OCI-LY7 (cell line): Measurements from ENCODE around the gene DCAF4L1. TPM values are rescaled to one million over a fixed set of nuclear protein-coding genes. Genes with fewer than 3 reads are reported as not detected.

ENCODE experiments used
- BruUV-seq: library from RNA; stranded (reverse); fragments of 400-500 nt; replicated peaks from 2 replicates; lab custom pipeline; 2021; lab: Mats Ljungman, UMichigan
- CTCF ChIA-PET: fragments of 300-600 bp; sonication (Branson Sonifier 250); formaldehyde crosslinking; loops from one replicate; lab custom pipeline; 2022; ENCODE audit warnings: antibody characterized with exemption; ENCODE audit not compliant: unreplicated experiment; lab: Charles Lee
- POLR2A ChIA-PET: fragments of 300-600 bp; sonication (Branson Sonifier 250); formaldehyde crosslinking; loops from one replicate; lab custom pipeline; 2022; ENCODE audit warnings: antibody characterized with exemption; lab: Charles Lee
- DNase-seq: peaks from one replicate; pipeline ENCODE4 v3.0.0-alpha.2; 2015; ENCODE audit warnings: low spot score
- H2AFZ ChIP-seq: fragments of 200-600 bp; sonication (generic), shearing (Covaris generic); 2 replicates; pipeline ENCODE4 v1.6.1; 2014; ENCODE audit warnings: mild to moderate bottlenecking, antibody characterized with exemption, low read length, moderate library complexity
- H3K27ac ChIP-seq: fragments of 200-600 bp; sonication (generic); 2 replicates; pipeline ENCODE4 v1.5.1; 2014; ENCODE audit warnings: mixed run types, low read depth, mild to moderate bottlenecking, moderate library complexity, low read length, inconsistent platforms; ENCODE audit not compliant: poor library complexity, severe bottlenecking
- H3K36me3 ChIP-seq: fragments of 200-600 bp; sonication (generic); 2 replicates; pipeline ENCODE4 v1.6.1; 2014; ENCODE audit warnings: mild to moderate bottlenecking, antibody characterized with exemption, low read length, moderate library complexity, mixed read lengths; ENCODE audit not compliant: insufficient read depth
- H3K4me1 ChIP-seq: fragments of 200-600 bp; sonication (generic); 2 replicates; pipeline ENCODE4 v1.5.1; 2014; ENCODE audit warnings: mild to moderate bottlenecking, low read length; ENCODE audit not compliant: insufficient read depth, poor library complexity, severe bottlenecking
- H3K4me2 ChIP-seq: fragments of 200-600 bp; sonication (generic); 2 replicates; pipeline ENCODE4 v1.6.1; 2014; ENCODE audit warnings: mild to moderate bottlenecking, low read length
- H3K4me3 ChIP-seq: fragments of 200-600 bp; sonication (generic); 2 replicates; pipeline ENCODE4 v1.5.1; 2014; ENCODE audit warnings: mild to moderate bottlenecking, low read depth, low read length; ENCODE audit not compliant: poor library complexity, severe bottlenecking
- H3K79me2 ChIP-seq: fragments of 200-600 bp; sonication (generic); 2 replicates; pipeline ENCODE4 v1.6.1; 2016; ENCODE audit warnings: low read depth, mild to moderate bottlenecking, low read length, moderate library complexity, mixed read lengths; ENCODE audit not compliant: insufficient read depth
- H3K9me2 ChIP-seq: fragments of 200-600 bp; sonication (generic); 2 replicates; pipeline ENCODE4 v1.6.1; 2016; ENCODE audit warnings: mild to moderate bottlenecking, low read length, mixed read lengths; ENCODE audit not compliant: insufficient read depth
- H3K9me3 ChIP-seq: fragments of 200-600 bp; sonication (generic); 2 replicates; pipeline ENCODE4 v1.6.1; 2014; ENCODE audit warnings: mild to moderate bottlenecking, mixed run types, low read length, mixed read lengths
- H4K20me1 ChIP-seq: fragments of 200-600 bp; sonication (generic); 2 replicates; pipeline ENCODE4 v1.6.1; 2014; ENCODE audit warnings: mild to moderate bottlenecking, antibody characterized with exemption, low read length, moderate library complexity, mixed read lengths; ENCODE audit not compliant: insufficient read depth
- CTCF ChIP-seq: fragments of 200-600 bp; sonication (generic); conservative IDR thresholded peaks from 2 replicates; pipeline ENCODE4 v1.5.1; 2014; ENCODE audit warnings: mild to moderate bottlenecking, antibody characterized with exemption, low read length, moderate library complexity, mixed read lengths
- EZH2phosphoT487 ChIP-seq: fragments of 200-600 bp; sonication (generic); IDR thresholded peaks from 2 replicates; pipeline ENCODE4 v1.6.1; 2018; ENCODE audit warnings: low read depth, borderline replicate concordance, mild to moderate bottlenecking, mixed run types, antibody characterized with exemption, low read length, moderate library complexity, mixed read lengths
- intact Hi-C: fragments of 100-400 bp; cut with micrococcal nuclease; formaldehyde crosslinking; loops from one replicate; pipeline ENCODE4 v1.10.0; 2022; ENCODE audit not compliant: unreplicated experiment
- total RNA-seq, 2 experiments: library from RNA; depleted of rRNA in 1 of 2; stranded (reverse); fragments of >200 nt in 1 of 2; shearing (Covaris generic) in 1 of 2; gene quantifications; 2 replicates each; pipeline ENCODE4 v1.2.3, GENCODE V29; 2014 to 2022

DCAF4L1 gene
- total RNA-seq, 2 experiments from 2014 or later: 0.09 to 0.30 TPM

- Histone ChIP-seq H3K4me1 (peaks cover 17% of the 10 kb centered on the region), H3K79me2 (peaks cover 28% of the 10 kb centered on the region), H3K9me2 (no peaks in the 10 kb centered on the region), H3K4me3 (no peak overlapping the region), H3K4me2 (no peak overlapping the region), H3K9me3 (no peaks in the 10 kb centered on the region), H4K20me1 (0 out of 2 replicates have a peak, but pooled peaks cover 5% of the 10 kb centered on the region), H3K27ac (no peak overlapping the region), H2AFZ (no peak overlapping the region), H3K36me3 (no peaks in the 10 kb centered on the region)
- POLR2A ChIA-PET: interaction anchor here (0.7 kb wide), 1 partner anchor 39 kb away, joined by 4 read pairs; no protein-coding TSS in a partner anchor
- CTCF ChIA-PET: no interaction called here
- no peak for DNase-seq
- TF ChIP-seq CTCF: peak; percentile 32; the same call in 1 of the 2 replicates
- no peak for TF ChIP-seq EZH2phosphoT487
- intact Hi-C loops: loop anchor here (5.0 kb wide), 1 partner anchor 158 kb away; the partner anchor contains the start of gene BEND4
- no TSS peak for BruUV-seq
These were observed 13.0 kb downstream of the DCAF4L1 start for GRCh38 chr4:41994461-41994985.

GRCh38 chr4:41998019-41998418 is 16.5 kb downstream of the DCAF4L1 start:
- peaks cover 7% of the 10 kb centered on the region for H3K79me2 ChIP-seq
- BruUV-seq: no TSS peak
- H3K9me3 ChIP-seq: no peaks in the 10 kb centered on the region
- CTCF ChIA-PET: no interaction called here
- H3K4me1 ChIP-seq: no peaks in the 10 kb centered on the region
- POLR2A ChIA-PET: interaction anchor here (0.6 to 1.1 kb wide), 4 partner anchors 11 to 1186 kb away, joined by 3 to 5 read pairs (median 4); no protein-coding TSS in a partner anchor
- no peak overlapping the region for H3K27ac ChIP-seq
- no peaks in the 10 kb centered on the region; the same call in 1 of the 2 replicates for H3K36me3 ChIP-seq
- no peak for DNase-seq
- no peak overlapping the region for H3K4me3 ChIP-seq
- intact Hi-C loops: no loop called here
- no peak for TF ChIP-seq CTCF
- H3K9me2 ChIP-seq: no peaks in the 10 kb centered on the region
- no peak overlapping the region for H2AFZ ChIP-seq
- no peak overlapping the region for H3K4me2 ChIP-seq
- no peaks in the 10 kb centered on the region for H4K20me1 ChIP-seq

- ChIA-PET CTCF (no interaction called here), POLR2A (no interaction called here)
- Histone ChIP-seq H4K20me1 (no peaks in the 10 kb centered on the region), H3K9me2 (no peaks in the 10 kb centered on the region), H3K9me3 (no peaks in the 10 kb centered on the region), H2AFZ (no peak overlapping the region), H3K4me2 (no peak overlapping the region), H3K36me3 (peaks cover 2% of the 10 kb centered on the region), H3K27ac (no peak overlapping the region), H3K4me3 (no peak overlapping the region), H3K4me1 (no peaks in the 10 kb centered on the region), H3K79me2 (no peaks in the 10 kb centered on the region)
- DNase-seq: no peak
- TF ChIP-seq EZH2phosphoT487 (no peak), CTCF (no peak)
- intact Hi-C loops: no loop called here
- no TSS peak for BruUV-seq
These were observed 17.8 kb downstream of the DCAF4L1 start for GRCh38 chr4:41999321-41999720.
